ENCODE data around the gene SRPK3.

Gene SRPK3

GRCh38 chrX:153772316-153773217 lies 8.3 kb upstream of the SRPK3 start:
- no peaks in the 10 kb centered on the region for H3K27me3 ChIP-seq (ENCODE audit: control insufficient read depth in 1 of 2, insufficient read depth in 2 of 2, low read length in 2 of 2)

GRCh38 chrX:153773218-153773611 lies 7.6 kb upstream of the SRPK3 start:
- Histone ChIP-seq H3K27me3 (ENCODE audit: control insufficient read depth in 1 of 2, insufficient read depth in 2 of 2, low read length in 2 of 2) (no peaks in the 10 kb centered on the region), H3K9me3 (ENCODE audit: control insufficient read depth in 2 of 2, low read length in 2 of 2) (no peaks in the 10 kb centered on the region), H3K4me3 (ENCODE audit: low read length in 2 of 2) (no peak overlapping the region), H3K4me1 (ENCODE audit: control insufficient read depth, insufficient read depth, low read length) (peaks cover 1% of the 10 kb centered on the region), H3K27ac (ENCODE audit: low read length) (no peak overlapping the region), H3K36me3 (ENCODE audit: control insufficient read depth in 2 of 2, insufficient read depth in 2 of 2, low read length in 2 of 2) (peaks cover 0 to 8% of the 10 kb centered on the region in 2 donors), H3K9ac (ENCODE audit: low read length in 2 of 2) (no peak overlapping the region)

More at GRCh38 chrX:153772316-153773217, 8.3 kb upstream of the SRPK3 start:
- peaks cover 3% of the 10 kb centered on the region for H3K4me1 ChIP-seq (ENCODE audit: control insufficient read depth, insufficient read depth, low read length)
- H3K9ac ChIP-seq (ENCODE audit: low read length in 2 of 2), result no peak overlapping the region
- no peak overlapping the region for H3K27ac ChIP-seq (ENCODE audit: low read length)
- H3K9me3 ChIP-seq (ENCODE audit: control insufficient read depth in 2 of 2, low read length in 2 of 2), result no peaks in the 10 kb centered on the region
- no peak overlapping the region for H3K4me3 ChIP-seq (ENCODE audit: low read length in 2 of 2)
- peaks cover 0 to 6% of the 10 kb centered on the region in 2 donors for H3K36me3 ChIP-seq (ENCODE audit: control insufficient read depth in 2 of 2, insufficient read depth in 2 of 2, low read length in 2 of 2)

GRCh38 chrX:153773741-153774575 lies 6.9 kb upstream of the SRPK3 start:
- peaks cover 0 to 8% of the 10 kb centered on the region in 2 donors for H3K36me3 ChIP-seq (ENCODE audit: control insufficient read depth in 2 of 2, insufficient read depth in 2 of 2, low read length in 2 of 2)
- no peaks in the 10 kb centered on the region for H3K9me3 ChIP-seq (ENCODE audit: control insufficient read depth in 2 of 2, low read length in 2 of 2)
- H3K27me3 ChIP-seq (ENCODE audit: control insufficient read depth in 1 of 2, insufficient read depth in 2 of 2, low read length in 2 of 2), result peaks cover 0 to 4% of the 10 kb centered on the region in 2 donors
- H3K4me1 ChIP-seq (ENCODE audit: control insufficient read depth, insufficient read depth, low read length), result no peaks in the 10 kb centered on the region
- no peak overlapping the region for H3K9ac ChIP-seq (ENCODE audit: low read length in 2 of 2)
- H3K4me3 ChIP-seq (ENCODE audit: low read length in 2 of 2), result no peak overlapping the region
- no peak overlapping the region for H3K27ac ChIP-seq (ENCODE audit: low read length)

- H3K4me1 ChIP-seq (ENCODE audit: control insufficient read depth, insufficient read depth, low read length), result no peaks in the 10 kb centered on the region
- H3K36me3 ChIP-seq (ENCODE audit: control insufficient read depth in 2 of 2, insufficient read depth in 2 of 2, low read length in 2 of 2), result peaks cover 0 to 8% of the 10 kb centered on the region in 2 donors
- H3K9ac ChIP-seq (ENCODE audit: low read length in 2 of 2), result no peak overlapping the region
- peaks cover 0 to 4% of the 10 kb centered on the region in 2 donors for H3K27me3 ChIP-seq (ENCODE audit: control insufficient read depth in 1 of 2, insufficient read depth in 2 of 2, low read length in 2 of 2)
- no peak overlapping the region for H3K27ac ChIP-seq (ENCODE audit: low read length)
- no peak overlapping the region for H3K4me3 ChIP-seq (ENCODE audit: low read length in 2 of 2)
- no peaks in the 10 kb centered on the region for H3K9me3 ChIP-seq (ENCODE audit: control insufficient read depth in 2 of 2, low read length in 2 of 2)
Observed at GRCh38 chrX:153774576-153775292, 6.1 kb upstream of the SRPK3 start.

- Histone ChIP-seq H3K4me3 (ENCODE audit: low read length in 2 of 2) (no peak overlapping the region), H3K27me3 (ENCODE audit: control insufficient read depth in 1 of 2, insufficient read depth in 2 of 2, low read length in 2 of 2) (peaks cover 0 to 4% of the 10 kb centered on the region in 2 donors), H3K9me3 (ENCODE audit: control insufficient read depth in 2 of 2, low read length in 2 of 2) (no peaks in the 10 kb centered on the region), H3K4me1 (ENCODE audit: control insufficient read depth, insufficient read depth, low read length) (peaks cover 4% of the 10 kb centered on the region), H3K9ac (ENCODE audit: low read length in 2 of 2) (no peak overlapping the region), H3K36me3 (ENCODE audit: control insufficient read depth in 2 of 2, insufficient read depth in 2 of 2, low read length in 2 of 2) (peaks cover 0 to 6% of the 10 kb centered on the region in 2 donors), H3K27ac (ENCODE audit: low read length) (no peak overlapping the region)
Observed at GRCh38 chrX:153775293-153776119, 5.3 kb upstream of the SRPK3 start.

- Histone ChIP-seq H3K4me1 (ENCODE audit: control insufficient read depth, insufficient read depth, low read length) (peaks cover 9% of the 10 kb centered on the region), H3K36me3 (ENCODE audit: control insufficient read depth in 2 of 2, insufficient read depth in 2 of 2, low read length in 2 of 2) (peaks cover 0 to 4% of the 10 kb centered on the region in 2 donors), H3K27ac (ENCODE audit: low read length) (no peak overlapping the region), H3K4me3 (ENCODE audit: low read length in 2 of 2) (no peak overlapping the region), H3K9ac (ENCODE audit: low read length in 2 of 2) (no peak overlapping the region), H3K9me3 (ENCODE audit: control insufficient read depth in 2 of 2, low read length in 2 of 2) (no peaks in the 10 kb centered on the region), H3K27me3 (ENCODE audit: control insufficient read depth in 1 of 2, insufficient read depth in 2 of 2, low read length in 2 of 2) (peaks cover 0 to 4% of the 10 kb centered on the region in 2 donors)
Observed at GRCh38 chrX:153776120-153776599, 4.7 kb upstream of the SRPK3 start.

- Histone ChIP-seq H3K9ac (ENCODE audit: low read length in 2 of 2) (no peak overlapping the region), H3K27me3 (ENCODE audit: control insufficient read depth in 1 of 2, insufficient read depth in 2 of 2, low read length in 2 of 2) (peaks cover 0 to 4% of the 10 kb centered on the region in 2 donors), H3K4me3 (ENCODE audit: low read length in 2 of 2) (no peak overlapping the region), H3K9me3 (ENCODE audit: control insufficient read depth in 2 of 2, low read length in 2 of 2) (no peaks in the 10 kb centered on the region), H3K36me3 (ENCODE audit: control insufficient read depth in 2 of 2, insufficient read depth in 2 of 2, low read length in 2 of 2) (peaks cover 0 to 4% of the 10 kb centered on the region in 2 donors), H3K27ac (ENCODE audit: low read length) (no peak overlapping the region), H3K4me1 (ENCODE audit: control insufficient read depth, insufficient read depth, low read length) (peaks cover 13% of the 10 kb centered on the region)
Observed at GRCh38 chrX:153776611-153777045, 4.2 kb upstream of the SRPK3 start.

GRCh38 chrX:153777261-153778090 lies 3.4 kb upstream of the SRPK3 start:
- H3K36me3 ChIP-seq (ENCODE audit: control insufficient read depth in 2 of 2, insufficient read depth in 2 of 2, low read length in 2 of 2), result peaks cover 0 to 4% of the 10 kb centered on the region in 2 donors
- no peaks in the 10 kb centered on the region for H3K9me3 ChIP-seq (ENCODE audit: control insufficient read depth in 2 of 2, low read length in 2 of 2)
- peaks cover 19% of the 10 kb centered on the region for H3K4me1 ChIP-seq (ENCODE audit: control insufficient read depth, insufficient read depth, low read length)
- no peak overlapping the region for H3K4me3 ChIP-seq (ENCODE audit: low read length in 2 of 2)
- H3K27me3 ChIP-seq (ENCODE audit: control insufficient read depth in 1 of 2, insufficient read depth in 2 of 2, low read length in 2 of 2), result peaks cover 0 to 4% of the 10 kb centered on the region in 2 donors
- H3K9ac ChIP-seq (ENCODE audit: low read length in 2 of 2), result no peak overlapping the region
- H3K27ac ChIP-seq (ENCODE audit: low read length), result no peak overlapping the region

GRCh38 chrX:153778181-153778580 lies 2.7 kb upstream of the SRPK3 start:
- Histone ChIP-seq H3K27ac (ENCODE audit: low read length) (no peak overlapping the region), H3K4me1 (ENCODE audit: control insufficient read depth, insufficient read depth, low read length) (peaks cover 20% of the 10 kb centered on the region), H3K9me3 (ENCODE audit: control insufficient read depth in 2 of 2, low read length in 2 of 2) (no peaks in the 10 kb centered on the region), H3K36me3 (ENCODE audit: control insufficient read depth in 2 of 2, insufficient read depth in 2 of 2, low read length in 2 of 2) (peaks cover 0 to 4% of the 10 kb centered on the region in 2 donors), H3K9ac (ENCODE audit: low read length in 2 of 2) (no peak overlapping the region), H3K27me3 (ENCODE audit: control insufficient read depth in 1 of 2, insufficient read depth in 2 of 2, low read length in 2 of 2) (peaks cover 0 to 4% of the 10 kb centered on the region in 2 donors), H3K4me3 (ENCODE audit: low read length in 2 of 2) (no peak overlapping the region)

All from stomach smooth muscle (tissue), 2 donors.